ENCODE results near the gene UTP20. TPM values are rescaled to one million over a fixed set of nuclear protein-coding genes. Genes with fewer than 3 reads are reported as not detected.
"Not testable (repeated sequence)": the region's sequence is repeated elsewhere in the genome, so short reads cannot be mapped to it uniquely, and the experiment has no call there.

Gene UTP20
- total RNA-seq, 2 donors from 2014 or later: 15.7 to 38.3 TPM

DNA sequence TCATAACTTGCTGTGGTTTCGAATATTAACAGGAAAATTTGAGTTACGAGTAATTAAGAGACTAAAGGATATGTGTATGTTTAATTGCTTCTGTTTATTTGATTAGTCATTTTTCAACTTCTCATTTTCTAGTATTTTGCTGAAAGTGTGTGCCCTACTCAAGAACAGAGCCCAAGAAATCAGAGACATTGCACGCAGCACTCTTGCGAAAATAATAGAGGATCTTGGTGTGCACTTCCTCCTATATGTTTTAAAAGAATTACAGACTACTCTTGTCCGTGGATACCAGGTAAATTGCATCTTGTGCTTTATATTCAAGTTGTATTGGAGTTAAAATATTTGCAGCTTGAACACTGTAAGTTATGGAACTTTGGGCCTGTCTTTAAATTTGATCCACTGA lies 76.9 kb downstream of the UTP20 start:
- Mint-ChIP-seq H3K27ac (no peak overlapping the region), H3K4me1 (no peaks in the 10 kb centered on the region), H3K36me3 (ENCODE audit: low read depth) (peaks cover 99% of the 10 kb centered on the region), H3K27me3 (no peaks in the 10 kb centered on the region), H3K4me3 (no peak overlapping the region), H3K9me3 (no peaks in the 10 kb centered on the region)
- no peak for ATAC-seq (replicated peaks)

GRCh38 chr12:101361455-101361854 lies 81.5 kb downstream of the UTP20 start:
- Mint-ChIP-seq H3K27me3 (no peaks in the 10 kb centered on the region), H3K27ac (no peak overlapping the region), H3K9me3 (no peaks in the 10 kb centered on the region), H3K36me3 (ENCODE audit: low read depth) (peaks cover 96% of the 10 kb centered on the region), H3K4me1 (no peaks in the 10 kb centered on the region), H3K4me3 (no peak overlapping the region)
- ATAC-seq (replicated peaks): no peak

GRCh38 chr12:101368016-101368415 lies 88.1 kb downstream of the UTP20 start:
- Mint-ChIP-seq H3K4me3 (no peak overlapping the region), H3K9me3 (no peaks in the 10 kb centered on the region), H3K36me3 (ENCODE audit: low read depth) (peaks cover 100% of the 10 kb centered on the region), H3K27me3 (no peaks in the 10 kb centered on the region), H3K4me1 (no peaks in the 10 kb centered on the region), H3K27ac (no peak overlapping the region)
- no peak for ATAC-seq (replicated peaks)

DNA sequence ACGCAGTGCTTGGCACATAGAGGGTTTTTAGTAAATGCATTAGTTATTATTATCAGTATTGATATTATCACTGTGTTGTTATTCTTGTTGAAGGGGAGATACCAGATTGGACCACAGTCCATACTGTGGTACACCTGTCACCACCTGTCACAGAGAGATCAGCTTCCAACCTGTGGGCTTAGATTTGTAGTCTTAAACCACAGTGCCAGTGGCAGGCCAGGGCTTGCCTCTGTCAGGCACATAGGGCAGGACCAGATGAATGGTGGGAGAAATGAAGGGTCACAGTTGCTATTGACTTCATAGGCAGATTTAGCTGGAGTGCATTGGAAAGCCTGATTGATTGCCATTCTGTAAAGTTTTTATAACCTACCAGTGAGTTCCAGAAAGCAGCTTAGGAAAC lies 92.5 kb downstream of the UTP20 start:
- Mint-ChIP-seq H3K27ac (peak overlapping the region; percentile 15), H3K36me3 (ENCODE audit: low read depth) (peaks cover 100% of the 10 kb centered on the region), H3K4me3 (no peak overlapping the region), H3K4me1 (peaks cover 5% of the 10 kb centered on the region), H3K9me3 (no peaks in the 10 kb centered on the region), H3K27me3 (no peaks in the 10 kb centered on the region)
- no peak for ATAC-seq (replicated peaks)

- ATAC-seq (replicated peaks): peak; percentile 40
- peaks cover 100% of the 10 kb centered on the region for H3K36me3 Mint-ChIP-seq (ENCODE audit: low read depth)
- H3K27me3 Mint-ChIP-seq: no peaks in the 10 kb centered on the region
- peak overlapping the region; percentile 49 for H3K27ac Mint-ChIP-seq
- no peaks in the 10 kb centered on the region for H3K9me3 Mint-ChIP-seq
- peaks cover 5% of the 10 kb centered on the region for H3K4me1 Mint-ChIP-seq
- no peak overlapping the region for H3K4me3 Mint-ChIP-seq
Measured at GRCh38 chr12:101375573-101375972, 95.7 kb downstream of the UTP20 start.

- no peaks in the 10 kb centered on the region for H3K9me3 Mint-ChIP-seq
- H3K36me3 Mint-ChIP-seq (ENCODE audit: low read depth): peaks cover 100% of the 10 kb centered on the region
- H3K4me1 Mint-ChIP-seq: peaks cover 5% of the 10 kb centered on the region
- no peaks in the 10 kb centered on the region for H3K27me3 Mint-ChIP-seq
- no peak overlapping the region for H3K4me3 Mint-ChIP-seq
- peak overlapping the region; percentile 26 for H3K27ac Mint-ChIP-seq
- ATAC-seq (replicated peaks): no peak
Measured at GRCh38 chr12:101379149-101379548, 99.2 kb downstream of the UTP20 start.

DNA sequence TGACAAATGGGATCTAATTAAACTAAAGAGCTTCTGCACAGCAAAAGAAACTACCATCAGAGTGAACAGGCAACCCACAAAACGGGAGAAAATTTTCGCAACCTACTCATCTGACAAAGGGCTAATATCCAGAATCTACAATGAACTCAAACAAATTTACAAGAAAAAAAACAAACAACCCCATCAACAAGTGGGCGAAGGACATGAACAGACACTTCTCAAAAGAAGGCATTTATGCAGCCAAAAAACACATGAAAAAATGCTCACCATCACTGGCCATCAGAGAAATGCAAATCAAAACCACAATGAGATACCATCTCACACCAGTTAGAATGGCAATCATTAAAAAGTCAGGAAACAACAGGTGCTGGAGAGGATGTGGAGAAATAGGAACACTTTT lies 111.3 kb downstream of the UTP20 start:
- not testable (repeated sequence) for H3K27ac Mint-ChIP-seq; H3K9me3 Mint-ChIP-seq; H3K27me3 Mint-ChIP-seq; H3K4me1 Mint-ChIP-seq; H3K4me3 Mint-ChIP-seq; ATAC-seq (replicated peaks)
- H3K36me3 Mint-ChIP-seq (ENCODE audit: low read depth): peaks cover 75% of the 10 kb centered on the region

DNA sequence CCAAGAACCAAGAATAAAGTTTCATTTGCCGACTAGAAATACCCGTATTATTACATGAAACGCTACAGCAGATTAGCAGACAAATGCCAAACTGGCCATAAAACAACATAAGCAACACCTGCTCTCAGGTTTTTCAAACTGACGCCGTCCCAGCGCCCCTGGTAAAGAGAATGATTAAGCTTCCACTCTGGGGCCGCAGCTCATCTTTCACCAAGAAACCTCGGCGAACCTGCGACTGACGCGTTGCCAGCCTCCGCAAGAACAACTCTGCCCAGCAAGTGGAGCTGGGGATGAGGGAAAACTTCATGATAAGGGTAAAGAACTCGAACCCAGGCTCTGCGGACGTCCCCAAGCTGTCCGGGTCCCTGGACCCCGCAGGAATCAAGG lies 127.1 kb downstream of the UTP20 start:
- Mint-ChIP-seq H3K9me3 (no peaks in the 10 kb centered on the region), H3K4me1 (peaks cover 10% of the 10 kb centered on the region), H3K27ac (peak overlapping the region; percentile 99), H3K4me3 (peak overlapping the region; percentile 99), H3K36me3 (ENCODE audit: low read depth) (peaks cover 18% of the 10 kb centered on the region), H3K27me3 (no peaks in the 10 kb centered on the region)
- peak; percentile 51 for ATAC-seq (replicated peaks)

- Mint-ChIP-seq H3K27me3 (no peaks in the 10 kb centered on the region), H3K36me3 (ENCODE audit: low read depth) (peaks cover 12% of the 10 kb centered on the region), H3K4me3 (peak within 1 kb of the TSS; percentile 99)
Measured at GRCh38 chr12:101407436-101408345, 127.8 kb downstream of the UTP20 start, which contains the start of gene ARL1. ARL1 (minus strand) TSS chr12:101407772; CDS start chr12:101407645, 127 bp downstream.

GRCh38 chr12:101410169-101410568 lies 130.3 kb downstream of the UTP20 start:
- not testable (repeated sequence) for H3K4me1 Mint-ChIP-seq; H3K4me3 Mint-ChIP-seq; H3K27me3 Mint-ChIP-seq; ATAC-seq (replicated peaks); H3K9me3 Mint-ChIP-seq; H3K27ac Mint-ChIP-seq
- H3K36me3 Mint-ChIP-seq (ENCODE audit: low read depth): peaks cover 11% of the 10 kb centered on the region

More at GRCh38 chr12:101407436-101408345, 127.8 kb downstream of the UTP20 start, which contains the start of gene ARL1:
- H3K9me3 Mint-ChIP-seq: no peaks in the 10 kb centered on the region
- H3K4me1 Mint-ChIP-seq: peaks cover 10% of the 10 kb centered on the region
- H3K27ac Mint-ChIP-seq: peak within 1 kb of the TSS; percentile 99
- peak; percentile 82 for ATAC-seq (replicated peaks)

- H3K9me3 Mint-ChIP-seq: no peaks in the 10 kb centered on the region
- H3K4me1 Mint-ChIP-seq: no peaks in the 10 kb centered on the region
- no peak overlapping the region for H3K27ac Mint-ChIP-seq
- H3K36me3 Mint-ChIP-seq (ENCODE audit: low read depth): no peaks in the 10 kb centered on the region
- no peak overlapping the region for H3K4me3 Mint-ChIP-seq
- no peak for ATAC-seq (replicated peaks)
- H3K27me3 Mint-ChIP-seq: no peaks in the 10 kb centered on the region
Measured at GRCh38 chr12:101414533-101415119, 134.7 kb downstream of the UTP20 start.

DNA sequence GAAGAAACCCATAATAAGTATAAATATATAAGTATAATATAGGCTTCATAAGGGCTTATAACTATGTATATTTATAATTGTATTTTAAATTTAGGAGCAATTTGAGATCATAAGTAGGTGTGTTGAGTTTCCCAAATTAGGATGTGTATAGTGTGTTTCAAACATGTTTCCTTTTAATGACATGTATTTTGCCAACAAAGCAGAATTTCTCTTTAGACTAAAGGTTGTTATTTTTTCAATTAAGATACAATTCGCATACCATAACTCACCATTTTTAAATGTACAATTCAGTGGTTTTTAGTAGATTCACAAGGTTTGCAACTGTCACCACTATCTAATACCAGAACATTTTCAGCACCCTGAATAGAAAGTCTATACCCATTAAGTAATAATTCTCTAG lies 135.3 kb downstream of the UTP20 start:
- Mint-ChIP-seq H3K36me3 (ENCODE audit: low read depth) (no peaks in the 10 kb centered on the region), H3K27me3 (no peaks in the 10 kb centered on the region), H3K4me1 (no peaks in the 10 kb centered on the region), H3K27ac (no peak overlapping the region), H3K4me3 (no peak overlapping the region), H3K9me3 (no peaks in the 10 kb centered on the region)
- no peak for ATAC-seq (replicated peaks)

DNA sequence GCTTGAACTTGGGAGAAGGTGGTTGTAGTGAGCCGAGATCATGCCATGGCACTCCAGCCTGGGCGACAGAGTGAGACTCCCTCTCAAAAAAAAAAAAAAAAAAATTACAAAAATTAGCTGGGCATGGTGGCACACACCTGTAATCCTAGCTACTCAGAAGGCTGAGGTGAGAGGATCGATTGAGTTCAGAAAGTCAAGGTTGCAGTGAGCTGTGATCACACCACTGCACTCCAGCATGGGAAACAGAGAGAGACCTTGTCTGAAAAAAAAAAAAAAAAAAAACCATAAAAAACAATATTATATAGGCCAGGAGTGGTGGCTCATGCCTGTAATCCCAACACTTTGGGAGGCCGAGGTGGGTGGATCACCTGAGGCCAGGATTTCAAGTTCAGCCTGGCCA lies 142.2 kb downstream of the UTP20 start:
- H3K36me3 Mint-ChIP-seq (ENCODE audit: low read depth); ATAC-seq (replicated peaks); H3K4me1 Mint-ChIP-seq; H3K27ac Mint-ChIP-seq; H3K4me3 Mint-ChIP-seq; H3K9me3 Mint-ChIP-seq; H3K27me3 Mint-ChIP-seq: not testable (repeated sequence)

GRCh38 chr12:101424620-101425019 lies 144.7 kb downstream of the UTP20 start:
- H3K27me3 Mint-ChIP-seq: peaks cover 7% of the 10 kb centered on the region

GRCh38 chr12:101430456-101430855 lies 150.6 kb downstream of the UTP20 start:
- H3K27me3 Mint-ChIP-seq: peaks cover 3% of the 10 kb centered on the region
- H3K27ac Mint-ChIP-seq: no peak overlapping the region
- H3K4me1 Mint-ChIP-seq: no peaks in the 10 kb centered on the region
- no peak overlapping the region for H3K4me3 Mint-ChIP-seq
- H3K9me3 Mint-ChIP-seq: no peaks in the 10 kb centered on the region
- no peak for ATAC-seq (replicated peaks)
- no peaks in the 10 kb centered on the region for H3K36me3 Mint-ChIP-seq (ENCODE audit: low read depth)

More at GRCh38 chr12:101424620-101425019, 144.7 kb downstream of the UTP20 start:
- no peak for ATAC-seq (replicated peaks)
- Mint-ChIP-seq H3K9me3 (no peaks in the 10 kb centered on the region), H3K4me1 (no peaks in the 10 kb centered on the region), H3K36me3 (ENCODE audit: low read depth) (no peaks in the 10 kb centered on the region), H3K4me3 (no peak overlapping the region), H3K27ac (no peak overlapping the region)
